Stimulated activated naive CD8-positive, alpha-beta T cell treated with anti-CD3 and anti-CD28 coated beads, Interleukin-15, Interleukin-2, amounts not matched to agents 100 ng/mL and 50 ng/mL, for 24 hours (primary cell): ENCODE measurements around the gene FBXO22.
"Not testable (repeated sequence)": the region's sequence is repeated elsewhere in the genome, so short reads cannot be mapped to it uniquely, and the experiment has no call there.

Experiments
- H3K27ac Mint-ChIP-seq: one replicate; pipeline ENCODE4 v1.8.0; 2021; ENCODE audit warnings: mild to moderate bottlenecking, mixed read lengths
- H3K27me3 Mint-ChIP-seq: one replicate; pipeline ENCODE4 v1.8.0; 2021; ENCODE audit warnings: mixed read lengths
- H3K36me3 Mint-ChIP-seq: one replicate; pipeline ENCODE4 v1.8.0; 2021; ENCODE audit warnings: low read depth, mixed read lengths
- H3K4me1 Mint-ChIP-seq: one replicate; pipeline ENCODE4 v1.8.0; 2021; ENCODE audit warnings: low read depth, mixed read lengths
- H3K4me3 Mint-ChIP-seq: one replicate; pipeline ENCODE4 v1.8.0; 2021; ENCODE audit warnings: mild to moderate bottlenecking, mixed read lengths
- H3K9me3 Mint-ChIP-seq: one replicate; pipeline ENCODE4 v1.8.0; 2021; ENCODE audit warnings: mixed read lengths

The FBXO22 gene

DNA sequence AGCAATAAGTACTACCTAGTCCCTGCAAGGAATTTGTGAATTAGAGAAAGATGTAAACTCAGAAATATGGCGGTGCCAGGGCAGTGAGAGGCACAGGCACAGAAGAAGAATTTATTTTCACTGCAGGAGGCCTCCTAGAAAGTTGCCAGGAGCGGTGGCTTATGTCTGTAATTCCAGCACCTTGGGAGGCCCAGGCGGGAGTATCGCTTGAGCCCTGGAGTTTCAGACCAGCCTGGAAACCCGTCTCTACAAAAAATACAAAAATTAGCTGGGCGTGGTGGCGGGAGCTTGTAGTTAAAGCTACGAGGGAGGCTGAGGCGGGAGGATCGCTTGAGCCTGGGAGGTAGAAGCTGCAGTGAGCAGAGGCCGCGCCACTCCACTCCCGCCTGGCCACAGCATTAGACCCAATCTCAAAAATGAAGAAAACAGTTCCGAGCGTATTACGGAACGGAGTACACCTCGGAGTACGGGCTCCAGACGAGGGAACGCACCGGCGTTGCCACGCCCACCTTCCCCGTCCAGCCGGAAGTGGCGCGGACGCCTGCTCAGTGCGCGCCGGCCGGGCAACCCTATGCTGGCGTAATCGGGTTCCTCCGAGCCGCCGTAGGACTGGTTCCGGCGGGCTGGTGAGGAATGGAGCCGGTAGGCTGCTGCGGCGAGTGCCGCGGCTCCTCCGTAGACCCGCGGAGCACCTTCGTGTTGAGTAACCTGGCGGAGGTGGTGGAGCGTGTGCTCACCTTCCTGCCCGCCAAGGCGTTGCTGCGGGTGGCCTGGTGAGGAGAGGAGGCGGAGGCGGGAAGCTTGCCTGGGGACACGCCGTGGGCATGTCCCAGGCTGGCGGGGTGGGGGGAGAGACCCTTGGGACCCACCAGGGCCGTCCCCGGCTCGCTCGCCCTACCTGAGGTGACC is at the start of gene FBXO22:
Gene FBXO22 (plus strand): TSS at position 548 of the 909 bp plus-strand sequence. CDS start 86 bp downstream, at position 634.
- Mint-ChIP-seq H3K27ac (peak within 1 kb of the TSS; percentile 98), H3K36me3 (peaks cover 26% of the 10 kb centered on the region), H3K4me3 (peak within 1 kb of the TSS; percentile 97), H3K9me3 (no peaks in the 10 kb centered on the region), H3K27me3 (no peaks in the 10 kb centered on the region), H3K4me1 (peaks cover 33% of the 10 kb centered on the region)

DNA sequence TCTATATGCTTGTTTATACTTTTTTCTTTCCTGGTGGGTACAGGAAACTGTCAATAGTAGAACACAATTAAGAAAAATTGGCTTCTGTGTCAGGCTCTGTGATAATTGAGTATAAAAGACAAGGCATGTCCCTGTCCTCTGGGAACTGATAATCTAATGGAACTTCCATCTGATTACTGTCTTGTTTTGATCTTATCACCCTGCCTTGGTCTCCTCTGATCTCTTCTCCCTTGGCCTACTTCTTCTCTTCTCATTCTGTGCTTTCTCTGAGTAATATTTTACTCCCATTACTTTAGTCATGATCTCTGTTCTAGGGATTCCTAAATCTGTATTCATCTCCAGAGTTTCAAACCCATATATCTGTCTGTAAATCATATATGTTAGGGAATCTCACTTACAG is 45.8 kb upstream of the FBXO22 start:
- Mint-ChIP-seq H3K9me3 (no peaks in the 10 kb centered on the region), H3K27me3 (no peaks in the 10 kb centered on the region), H3K36me3 (peaks cover 27% of the 10 kb centered on the region), H3K4me3 (no peak overlapping the region), H3K4me1 (peaks cover 8% of the 10 kb centered on the region), H3K27ac (no peak overlapping the region)

DNA sequence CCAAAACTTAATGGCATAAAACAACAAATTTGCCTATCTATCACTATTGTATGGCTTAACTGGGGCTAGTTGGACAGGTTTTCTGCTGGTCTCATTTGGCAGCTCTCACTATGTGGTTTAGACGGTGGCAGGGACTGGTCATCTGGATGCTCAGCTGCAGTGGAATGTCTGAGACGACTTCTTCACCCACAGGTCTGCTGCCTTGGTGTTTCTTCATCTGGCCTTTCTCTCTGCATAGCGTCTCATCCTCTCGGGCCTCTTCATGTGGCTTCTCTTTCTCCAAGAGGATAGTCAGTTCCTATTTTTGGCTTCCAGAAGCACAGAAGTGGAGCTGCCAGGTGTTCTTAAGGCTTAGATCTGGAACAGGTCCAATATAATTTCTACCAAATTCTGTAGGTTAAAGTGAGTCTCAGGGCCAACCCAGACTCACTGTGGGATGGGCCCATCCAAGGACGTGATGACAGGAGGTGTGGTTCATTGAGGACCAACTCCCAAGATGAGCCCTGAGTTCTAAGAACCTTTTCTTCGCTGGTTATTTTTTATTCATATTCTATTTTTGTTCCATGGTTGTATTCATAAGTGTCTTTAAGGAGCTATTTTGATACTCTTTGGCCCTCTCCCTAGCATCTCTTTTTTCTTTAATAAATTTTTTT is 41.8 kb upstream of the FBXO22 start:
- Mint-ChIP-seq H3K4me1 (peaks cover 25% of the 10 kb centered on the region), H3K4me3 (no peak overlapping the region), H3K9me3 (no peaks in the 10 kb centered on the region)

DNA sequence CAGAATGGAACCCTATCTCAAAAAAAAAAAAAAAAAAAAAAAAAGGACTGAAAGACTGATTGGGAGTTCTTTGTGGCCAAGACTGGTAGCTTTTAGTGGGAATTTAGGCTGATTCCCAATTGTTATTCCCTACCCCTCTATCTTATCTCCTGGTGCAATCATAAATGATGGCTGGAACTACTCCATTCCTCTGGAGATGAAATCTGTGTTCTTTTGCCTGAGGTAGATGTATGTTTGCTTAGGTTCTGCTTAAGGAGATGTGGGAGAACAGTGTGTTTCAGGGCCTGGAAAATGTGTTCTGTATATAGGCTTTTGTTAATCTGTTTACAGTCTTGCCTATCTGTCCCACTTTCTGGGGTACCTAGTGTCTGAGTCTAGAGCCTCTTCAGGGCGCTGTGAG is 40.9 kb upstream of the FBXO22 start:
- Mint-ChIP-seq H3K27ac (no peak overlapping the region), H3K9me3 (no peaks in the 10 kb centered on the region), H3K4me1 (peaks cover 32% of the 10 kb centered on the region), H3K36me3 (peaks cover 44% of the 10 kb centered on the region), H3K27me3 (no peaks in the 10 kb centered on the region), H3K4me3 (no peak overlapping the region)

More for the DNA sequence above, 41.8 kb upstream of the FBXO22 start:
- Mint-ChIP-seq H3K27ac (no peak overlapping the region), H3K36me3 (peaks cover 44% of the 10 kb centered on the region), H3K27me3 (no peaks in the 10 kb centered on the region)

DNA sequence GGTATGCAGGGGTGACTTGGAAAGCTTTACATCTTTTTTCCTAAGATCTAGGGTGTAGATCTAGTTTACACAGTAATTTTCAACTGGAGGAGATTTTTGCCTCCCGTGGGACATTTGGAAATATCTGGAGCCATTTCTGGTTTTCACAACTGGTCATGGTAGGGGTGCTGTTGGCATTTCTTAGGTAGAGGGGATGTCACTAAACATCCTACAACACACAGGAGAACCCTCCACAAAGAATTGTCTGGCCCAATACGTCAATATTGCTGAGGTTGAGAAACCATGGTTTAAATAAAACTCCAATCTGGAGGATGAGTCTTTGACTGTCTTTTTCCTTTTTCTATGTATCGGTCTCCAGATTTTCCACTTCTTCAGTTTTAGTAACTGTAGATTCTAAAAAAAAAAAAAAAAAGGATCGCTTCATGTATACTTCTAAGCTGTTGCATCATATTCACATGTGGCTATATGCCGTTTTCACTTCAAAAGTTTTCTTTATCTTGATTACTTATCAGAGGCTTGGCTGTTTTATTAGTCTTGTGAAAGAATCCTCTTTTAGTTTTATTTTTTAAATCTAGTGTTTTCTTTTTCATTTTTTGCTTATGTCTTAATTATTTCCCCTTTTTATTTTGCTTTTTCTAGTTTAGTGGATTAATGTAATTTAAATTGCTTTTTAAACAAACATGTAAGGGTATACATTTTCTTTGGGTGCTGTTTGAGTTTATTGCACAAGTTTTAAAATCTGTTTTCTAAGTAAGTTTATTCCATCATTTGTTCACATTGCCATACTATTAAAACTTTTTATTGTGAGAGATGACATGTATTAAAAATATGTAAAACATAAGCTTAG is 39.2 kb upstream of the FBXO22 start:
- Mint-ChIP-seq H3K9me3 (no peaks in the 10 kb centered on the region), H3K27me3 (no peaks in the 10 kb centered on the region), H3K4me1 (peaks cover 39% of the 10 kb centered on the region), H3K4me3 (no peak overlapping the region), H3K36me3 (peaks cover 38% of the 10 kb centered on the region), H3K27ac (no peak overlapping the region)

DNA sequence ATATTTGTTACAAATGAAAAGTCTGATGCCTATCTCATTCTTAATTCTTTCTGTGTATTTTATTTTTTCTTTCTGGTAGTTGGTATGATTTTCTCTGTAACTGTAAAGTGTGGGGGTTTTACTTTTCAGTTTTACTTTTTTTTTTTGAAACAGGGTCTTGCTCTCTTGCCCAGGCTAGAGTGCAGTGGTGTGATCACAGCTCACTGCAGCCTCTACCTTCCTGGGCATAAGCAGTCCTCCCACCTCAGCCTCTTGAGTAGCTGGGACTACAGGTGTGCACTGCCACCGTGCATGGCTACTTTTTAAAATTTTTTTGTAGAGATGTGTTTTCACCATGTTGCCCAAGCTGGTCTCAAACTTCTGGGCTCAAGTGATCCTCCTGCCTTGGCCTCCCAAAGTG is 37.6 kb upstream of the FBXO22 start:
- H3K27ac Mint-ChIP-seq, H3K4me3 Mint-ChIP-seq, H3K27me3 Mint-ChIP-seq, H3K9me3 Mint-ChIP-seq: not testable (repeated sequence)
- H3K4me1 Mint-ChIP-seq = peaks cover 39% of the 10 kb centered on the region
- H3K36me3 Mint-ChIP-seq = peaks cover 34% of the 10 kb centered on the region

DNA sequence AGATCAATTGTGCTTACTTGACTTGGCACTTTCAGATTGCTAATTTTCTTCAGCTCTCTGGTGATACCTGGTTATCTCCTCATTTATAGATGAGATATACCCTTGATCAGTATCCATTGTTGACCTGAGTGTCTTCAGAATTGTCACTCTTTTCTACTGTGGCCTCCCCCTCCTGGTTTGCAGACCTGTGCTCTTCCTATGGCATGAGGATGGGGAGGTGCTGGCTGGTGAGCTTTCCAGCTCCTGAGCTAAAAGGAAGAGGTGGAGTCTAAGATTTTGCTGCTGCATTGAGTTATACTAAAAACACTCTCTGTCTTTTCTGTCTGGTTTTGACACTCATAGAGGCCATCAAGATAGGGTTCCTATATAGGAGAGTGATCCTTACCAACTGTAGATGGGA is 36.8 kb upstream of the FBXO22 start:
- H3K27ac Mint-ChIP-seq = peak overlapping the region; percentile 43
- no peak overlapping the region for H3K4me3 Mint-ChIP-seq
- H3K9me3 Mint-ChIP-seq = no peaks in the 10 kb centered on the region
- peaks cover 39% of the 10 kb centered on the region for H3K4me1 Mint-ChIP-seq
- no peaks in the 10 kb centered on the region for H3K27me3 Mint-ChIP-seq
- H3K36me3 Mint-ChIP-seq = peaks cover 30% of the 10 kb centered on the region

DNA sequence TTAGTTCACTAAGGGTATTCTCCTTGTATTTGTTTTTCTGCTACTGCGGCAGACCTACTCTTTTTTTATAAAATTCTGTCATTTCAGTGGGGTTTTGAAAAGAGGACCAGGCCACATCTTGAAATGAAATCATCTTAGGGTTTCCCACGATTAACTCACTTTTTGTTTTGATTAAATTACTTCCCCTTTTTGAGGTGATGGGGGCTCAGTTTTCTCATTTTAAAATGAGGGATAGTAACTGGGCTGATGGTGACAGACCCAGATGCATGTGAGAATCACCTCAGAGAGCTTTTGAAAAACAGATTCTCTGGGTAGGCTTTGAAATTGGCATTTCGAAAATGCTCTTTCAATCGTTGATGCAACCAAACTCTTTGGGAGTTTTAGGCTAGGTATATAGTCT is 36.2 kb upstream of the FBXO22 start:
- H3K27me3 Mint-ChIP-seq = no peaks in the 10 kb centered on the region
- no peak overlapping the region for H3K4me3 Mint-ChIP-seq
- H3K36me3 Mint-ChIP-seq = peaks cover 26% of the 10 kb centered on the region
- peak overlapping the region; percentile 43 for H3K27ac Mint-ChIP-seq
- peaks cover 39% of the 10 kb centered on the region for H3K4me1 Mint-ChIP-seq
- H3K9me3 Mint-ChIP-seq = no peaks in the 10 kb centered on the region

DNA sequence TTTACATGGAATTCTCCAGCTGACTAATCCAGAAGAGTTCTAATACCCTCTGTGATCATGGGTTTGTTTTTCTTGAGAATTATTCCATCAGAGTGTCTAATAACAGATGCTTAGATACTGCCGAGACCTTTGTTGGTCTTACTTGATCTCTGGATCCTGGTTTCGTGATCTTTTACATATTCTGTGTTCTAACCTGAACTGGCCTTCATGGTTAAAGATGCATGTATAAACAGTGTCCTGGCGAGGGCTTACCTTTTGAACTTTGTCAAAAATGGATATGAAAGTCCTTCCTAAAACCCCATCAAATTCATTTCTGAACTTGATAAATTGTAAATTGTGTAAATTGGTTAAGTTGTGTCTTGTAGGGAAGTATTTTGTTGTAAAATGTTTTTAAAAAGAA is 35.7 kb upstream of the FBXO22 start:
- no peak overlapping the region for H3K4me3 Mint-ChIP-seq
- H3K4me1 Mint-ChIP-seq = peaks cover 39% of the 10 kb centered on the region
- H3K9me3 Mint-ChIP-seq = no peaks in the 10 kb centered on the region
- peaks cover 24% of the 10 kb centered on the region for H3K36me3 Mint-ChIP-seq
- no peak overlapping the region for H3K27ac Mint-ChIP-seq
- no peaks in the 10 kb centered on the region for H3K27me3 Mint-ChIP-seq

DNA sequence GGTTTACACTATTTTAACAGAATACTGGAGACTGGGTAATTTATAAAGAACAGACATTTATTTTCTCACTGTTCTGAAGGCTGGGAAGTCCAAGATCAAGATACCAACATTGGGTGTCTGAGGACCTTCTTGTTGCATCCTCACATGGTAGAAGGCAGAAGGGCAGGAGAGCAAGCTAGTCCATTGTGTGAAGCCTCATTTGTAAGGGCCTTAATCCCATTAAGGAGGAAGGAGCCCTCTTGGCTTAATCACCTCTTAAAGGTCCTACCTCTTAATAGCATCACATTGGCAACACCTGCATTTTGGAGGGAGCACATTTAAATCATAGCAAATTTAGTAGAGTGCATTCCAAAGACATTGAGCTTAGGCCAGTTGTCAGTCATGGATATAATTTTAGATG is 34.2 kb upstream of the FBXO22 start:
- H3K9me3 Mint-ChIP-seq = no peaks in the 10 kb centered on the region
- no peak overlapping the region for H3K27ac Mint-ChIP-seq
- H3K4me1 Mint-ChIP-seq = peaks cover 33% of the 10 kb centered on the region
- peaks cover 24% of the 10 kb centered on the region for H3K36me3 Mint-ChIP-seq
- no peaks in the 10 kb centered on the region for H3K27me3 Mint-ChIP-seq
- H3K4me3 Mint-ChIP-seq = no peak overlapping the region

DNA sequence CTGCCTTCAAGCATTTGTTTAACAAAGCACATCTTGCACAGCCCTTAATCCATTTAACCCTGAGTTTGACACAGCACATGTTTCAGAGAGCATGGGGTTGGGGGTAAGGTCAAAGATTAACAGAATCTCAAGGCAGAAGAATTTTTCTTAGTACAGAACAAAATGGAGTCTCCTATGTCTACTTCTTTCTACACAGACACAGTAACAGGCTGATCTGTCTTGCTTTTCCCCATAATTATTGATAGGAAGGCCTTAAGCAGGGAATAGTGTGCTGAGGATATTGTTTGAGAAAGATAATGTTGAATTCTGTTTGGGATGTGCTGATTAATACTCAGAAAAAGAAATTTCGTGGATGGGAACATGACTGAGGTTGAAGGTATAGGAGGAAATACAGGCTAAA is 32.1 kb upstream of the FBXO22 start:
- not testable (repeated sequence) for H3K27me3 Mint-ChIP-seq
- H3K4me1 Mint-ChIP-seq = peaks cover 16% of the 10 kb centered on the region

DNA sequence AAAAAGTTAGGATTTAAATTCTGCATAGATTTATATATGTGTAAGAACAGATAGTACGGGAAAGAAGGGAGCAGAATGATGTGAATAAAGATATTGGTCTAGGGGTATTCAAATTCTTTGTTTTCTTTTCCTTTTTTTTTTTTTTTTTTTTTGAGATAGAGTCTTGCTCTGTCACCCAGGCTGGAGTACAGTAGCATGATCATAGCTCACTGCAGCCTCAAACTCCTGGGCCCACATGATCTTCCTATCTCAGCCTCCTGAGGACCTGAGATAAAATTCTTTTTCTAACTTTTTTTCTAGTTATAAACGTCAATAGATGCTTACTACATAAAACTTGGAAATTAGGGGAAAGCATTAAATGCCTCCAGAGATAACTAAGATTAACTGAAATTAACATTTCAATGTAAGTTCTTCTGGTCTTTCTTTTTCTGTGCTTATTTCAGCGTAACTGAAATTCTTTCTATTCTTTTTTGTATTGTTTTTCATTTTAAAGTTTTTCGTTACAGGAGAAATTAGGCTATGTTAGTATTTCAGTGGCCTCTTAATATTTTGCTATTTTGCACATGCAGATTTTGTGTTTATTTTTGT is 31.2 kb upstream of the FBXO22 start:
- H3K4me1 Mint-ChIP-seq = peaks cover 8% of the 10 kb centered on the region
- peaks cover 37% of the 10 kb centered on the region for H3K36me3 Mint-ChIP-seq
- H3K9me3 Mint-ChIP-seq = no peaks in the 10 kb centered on the region
- H3K27ac Mint-ChIP-seq = no peak overlapping the region
- no peaks in the 10 kb centered on the region for H3K27me3 Mint-ChIP-seq
- H3K4me3 Mint-ChIP-seq = no peak overlapping the region

More for the DNA sequence above, 32.1 kb upstream of the FBXO22 start:
- not testable (repeated sequence) for H3K4me3 Mint-ChIP-seq, H3K9me3 Mint-ChIP-seq, H3K27ac Mint-ChIP-seq
- peaks cover 36% of the 10 kb centered on the region for H3K36me3 Mint-ChIP-seq

DNA sequence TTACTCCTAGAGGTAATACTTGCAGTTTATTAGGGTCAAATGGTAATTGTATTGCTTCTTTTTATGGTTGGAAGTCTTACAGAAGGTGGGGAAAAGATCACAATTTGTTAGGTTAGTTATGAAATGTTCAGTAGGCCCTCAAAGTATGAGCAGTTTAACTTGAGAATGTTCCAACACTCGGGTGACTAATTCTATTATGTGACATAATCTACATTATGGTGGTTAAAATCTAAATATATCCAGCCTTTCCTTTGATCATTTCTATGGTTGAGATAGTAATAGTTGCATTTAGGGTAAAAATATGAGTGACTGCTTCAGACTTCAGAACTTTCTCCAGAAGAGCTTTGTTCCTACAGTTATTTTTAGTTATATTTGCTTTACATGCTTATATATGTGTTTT is 19.6 kb upstream of the FBXO22 start:
- peaks cover 27% of the 10 kb centered on the region for H3K36me3 Mint-ChIP-seq
- no peak overlapping the region for H3K4me3 Mint-ChIP-seq
- H3K9me3 Mint-ChIP-seq = no peaks in the 10 kb centered on the region

DNA sequence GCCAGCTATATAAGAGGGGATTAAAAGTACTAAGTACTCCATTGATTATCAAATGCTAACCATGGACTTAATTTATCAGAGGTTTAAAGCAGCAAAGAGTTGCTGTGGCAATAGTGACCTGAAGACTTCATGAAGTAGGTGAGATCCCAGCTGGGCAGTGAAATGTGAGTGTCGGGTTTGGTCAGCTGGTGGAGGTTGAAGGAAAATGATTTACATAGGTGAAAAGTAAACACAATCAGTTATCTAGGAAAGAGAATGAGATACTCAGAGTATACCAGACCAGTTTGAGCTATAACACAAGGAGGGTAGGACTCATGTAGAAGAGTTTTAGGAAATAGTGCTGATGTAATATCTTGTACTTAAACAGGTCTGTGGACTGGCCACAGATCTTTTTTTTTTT is 16.5 kb upstream of the FBXO22 start:
- H3K36me3 Mint-ChIP-seq = peaks cover 23% of the 10 kb centered on the region
- no peaks in the 10 kb centered on the region for H3K9me3 Mint-ChIP-seq
- no peaks in the 10 kb centered on the region for H3K27me3 Mint-ChIP-seq
- H3K4me3 Mint-ChIP-seq = no peak overlapping the region
- H3K4me1 Mint-ChIP-seq = peaks cover 19% of the 10 kb centered on the region
- no peak overlapping the region for H3K27ac Mint-ChIP-seq

More for the DNA sequence above, 19.6 kb upstream of the FBXO22 start:
- H3K27me3 Mint-ChIP-seq = no peaks in the 10 kb centered on the region
- H3K4me1 Mint-ChIP-seq = peaks cover 6% of the 10 kb centered on the region
- H3K27ac Mint-ChIP-seq = no peak overlapping the region
